K562 (cell line): Measurements from ENCODE around the gene LILRB3. TPM values are rescaled to one million over a fixed set of nuclear protein-coding genes. Genes with fewer than 3 reads are reported as not detected.
"Not testable (repeated sequence)": the region's sequence is repeated elsewhere in the genome, so short reads cannot be mapped to it uniquely, and the experiment has no call there.

Experiments used
- ATAC-seq: fragments of 200-7000 bp; cut with Tn5 transposase; 3 replicates; pipeline ENCODE4 v1.9.1; 2020; ENCODE audit warnings: moderate library complexity
- BruUV-seq: library from RNA; stranded (reverse); fragments of 400-500 nt; replicated peaks from 2 replicates; lab custom pipeline; 2021; lab: Mats Ljungman, UMichigan
- CTCF ChIA-PET: fragments of 300-600 bp; formaldehyde crosslinking; extraction: SDS; loops from one replicate; lab custom pipeline; 2021; ENCODE audit warnings: low intra/inter-chr PET ratio; lab: Yijun Ruan, JAX
- POLR2A ChIA-PET: fragments of 300-600, 350-650 bp; sonication (Branson Sonifier 250); formaldehyde crosslinking; extraction: SDS; loops from one replicate; lab custom pipeline; 2021; ENCODE audit warnings: antibody characterized with exemption, inconsistent platforms; lab: Yijun Ruan, JAX
- DNase-seq, 4 experiments: peaks; one replicate each; pipeline versions ENCODE4 v3.0.0 to v3.0.0-alpha.2; 2011 to 2018; ENCODE audit warnings: low spot score in 3 of 4, mixed read lengths in 3 of 4; ENCODE audit errors: extremely low read depth in 1 of 4
- FAIRE-seq: peaks from 2 replicates; lab custom pipeline; 2011; peaks lifted over from hg19 to GRCh38; lab: Jason Lieb, UNC
- H2AFZ ChIP-seq: 2 replicates; pipeline ENCODE4 v1.6.0; 2011; ENCODE audit warnings: low read depth, low read length, control low read depth, inconsistent platforms
- H3K27ac ChIP-seq: fragments of 200-600 bp; 3 replicates; pipeline ENCODE4 v1.8.0; 2011; ENCODE audit warnings: low read depth, mild to moderate bottlenecking, control low read depth, inconsistent platforms, low read length, moderate library complexity, mixed read lengths; ENCODE audit errors: extremely low read depth
- H3K27me3 ChIP-seq, 2 experiments: fragments of 300-600 bp in 1 of 2; 2 replicates in 1 of 2; 3 replicates in 1 of 2; pipeline versions ENCODE4 v1.6.0 to v1.8.0; 2011; ENCODE audit warnings: inconsistent platforms in 2 of 2, low read length in 2 of 2, mild to moderate bottlenecking in 1 of 2, mixed read lengths in 1 of 2, moderate library complexity in 1 of 2; ENCODE audit not compliant: control insufficient read depth in 2 of 2, insufficient read depth in 2 of 2
- H3K36me3 ChIP-seq: fragments of 300-600 bp; 3 replicates; pipeline ENCODE4 v1.8.0; 2011; ENCODE audit warnings: mild to moderate bottlenecking, low read length, inconsistent platforms; ENCODE audit not compliant: control insufficient read depth, insufficient read depth
- H3K4me1 ChIP-seq, 2 experiments: fragments of 200-600 bp in 1 of 2; replicated peaks in 1 of 2; 2 replicates in 1 of 2; 3 replicates in 1 of 2; pipeline versions ENCODE4 v1.5.1 to v1.8.0; 2011; ENCODE audit warnings: inconsistent platforms in 2 of 2, low read length in 2 of 2, mild to moderate bottlenecking in 1 of 2, mixed read lengths in 1 of 2, moderate library complexity in 1 of 2; ENCODE audit not compliant: control insufficient read depth in 2 of 2, insufficient read depth in 2 of 2
- H3K4me2 ChIP-seq: 2 replicates; pipeline ENCODE4 v1.6.1; 2011; ENCODE audit warnings: low read length, control low read depth, inconsistent platforms, mixed read lengths; ENCODE audit not compliant: insufficient read depth
- H3K4me3 ChIP-seq: fragments of 200-600 bp; sonication (generic), shearing (Covaris generic); 2 replicates; pipeline ENCODE4 v1.5.1; 2016; ENCODE audit warnings: control low read depth, inconsistent platforms
- H3K79me2 ChIP-seq: fragments of 200-600 bp; 3 replicates; pipeline ENCODE4 v1.8.0; 2011; ENCODE audit warnings: low read length, inconsistent platforms; ENCODE audit not compliant: control insufficient read depth, insufficient read depth
- H3K9ac ChIP-seq, 2 experiments: 2 replicates each; pipeline versions ENCODE4 v1.6.0 to v1.6.1; 2011; ENCODE audit warnings: low read depth in 2 of 2, low read length in 2 of 2, control low read depth in 1 of 2, inconsistent platforms in 1 of 2, mild to moderate bottlenecking in 1 of 2, mixed read lengths in 1 of 2; ENCODE audit not compliant: insufficient read depth in 1 of 2
- H3K9me1 ChIP-seq: one replicate; pipeline ENCODE4 v1.6.0; 2011; ENCODE audit warnings: inconsistent platforms, mild to moderate bottlenecking, low read length, moderate library complexity; ENCODE audit not compliant: control insufficient read depth, insufficient read depth
- H3K9me3 ChIP-seq: replicated peaks from 2 replicates; pipeline ENCODE4 v1.5.1; 2011; ENCODE audit warnings: low read depth, low read length, inconsistent platforms; ENCODE audit not compliant: control insufficient read depth, insufficient read depth
- H4K20me1 ChIP-seq: replicated peaks from 2 replicates; pipeline ENCODE4 v1.6.1; 2011; ENCODE audit warnings: low read length, inconsistent platforms, mixed read lengths; ENCODE audit not compliant: control insufficient read depth, insufficient read depth
- JUN ChIP-seq, 2 experiments: sonication (generic) in 1 of 2; formaldehyde crosslinking in 1 of 2; IDR thresholded peaks; 2 replicates each; pipeline versions ENCODE4 v1.6.1 to v1.8.0; 2012 to 2022; ENCODE audit warnings: borderline replicate concordance in 2 of 2, mild to moderate bottlenecking in 2 of 2, improper control_type of control experiment in 1 of 2, low read depth in 1 of 2, low read length in 1 of 2, missing genetic modification reagents in 1 of 2
- KAT7 ChIP-seq: sonication (generic); formaldehyde crosslinking; IDR thresholded peaks from 2 replicates; pipeline ENCODE4 v1.8.0; 2022; ENCODE audit warnings: missing genetic modification reagents, mild to moderate bottlenecking, borderline replicate concordance
- POLR2G ChIP-seq: fragments of 200-400 bp; formaldehyde crosslinking; IDR thresholded peaks from 2 replicates; pipeline ENCODE4 v1.6.1; 2017; ENCODE audit warnings: low read depth, mild to moderate bottlenecking, antibody characterized with exemption, low read length, moderate library complexity
- RBFOX2 ChIP-seq: fragments of 200-400 bp; formaldehyde crosslinking; IDR thresholded peaks from 2 replicates; pipeline ENCODE4 v1.6.1; 2017; ENCODE audit warnings: low read depth, mild to moderate bottlenecking, low read length, moderate library complexity
- TEAD1 ChIP-seq, 2 experiments: fragments of 450-650 bp in 1 of 2; sonication (generic) in 1 of 2; formaldehyde crosslinking; IDR thresholded peaks; 2 replicates each; pipeline versions ENCODE4 v1.4.0 to v1.8.0; 2020 to 2022; ENCODE audit warnings: mild to moderate bottlenecking in 2 of 2, missing genetic modification reagents in 1 of 2
- ZBTB33 ChIP-seq: sonication (generic); formaldehyde crosslinking; IDR thresholded peaks from 2 replicates; pipeline ENCODE4 v1.8.1; 2023; ENCODE audit warnings: mild to moderate bottlenecking, missing genetic modification reagents
- WGBS: fragments of 100-300 bp; shearing (Covaris generic); methylation state at CpG from one replicate; pipeline ENCODE4 v1.1.6; 2016; ENCODE audit warnings: low coverage, mixed read lengths; ENCODE audit not compliant: insufficient coverage; ENCODE audit errors: missing lambda C conversion rate; 5-methylcytosine and 5-hydroxymethylcytosine counted together
- in situ Hi-C: fragments of 300-500 bp; cut with MboI; formaldehyde crosslinking; loops from 4 replicates; pipeline ENCODE4 v1.15.0; 2018; ENCODE audit warnings: inconsistent platforms, mixed read lengths
- intact Hi-C: fragments of 100-400 bp; cut with micrococcal nuclease; formaldehyde crosslinking; loops from 2 replicates; pipeline ENCODE4 v1.14.2; 2022
- polyA plus RNA-seq, 8 experiments: library from polyadenylated mRNA; depleted of rRNA in 4 of 8; stranded (reverse) in 5 of 8; unstranded in 3 of 8; fragments of >200 nt; fragmentation: Nextera tagmentation in 2 of 8; fragmentation: Illumina TruSeq in 1 of 8; extraction: Ambion mirVana in 2 of 8; extraction: Trizol in 1 of 8; gene quantifications; 2 replicates each; pipeline versions ENCODE4 v1.2.1 to v1.2.3, GENCODE V29; 2011 to 2014; ENCODE audit warnings: inconsistent platforms in 1 of 8, missing spikeins in 1 of 8
- total RNA-seq, 7 experiments: library from RNA; depleted of rRNA in 6 of 7; stranded (reverse); fragments of >200 nt in 6 of 7; fragmentation: Illumina TruSeq in 2 of 7; extraction: Trizol in 2 of 7; gene quantifications; 2 replicates each; pipeline versions ENCODE4 v1.2.1 to v1.2.3, GENCODE V29; 2011 to 2021; ENCODE audit warnings: low replicate concordance in 1 of 7

The LILRB3 gene
- total and polyA plus RNA-seq, 9 of the 15 experiments (the other 6 are each of a cell fraction or from before 2014, with no cell fraction given): 0.01 to 0.09 TPM; not detected in 7

- Histone ChIP-seq H4K20me1 (peaks cover 86% of the 10 kb centered on the region), H3K4me3 (peak overlapping the region; percentile 68; the same call in 1 of the 2 replicates), H3K79me2 (peaks cover 86% of the 10 kb centered on the region), H3K9me1 (peaks cover 23% of the 10 kb centered on the region), H3K4me2 (peak overlapping the region; percentile 89), H3K4me1 (peaks cover 65 to 83% of the 10 kb centered on the region in 2 experiments), H3K36me3 (peaks cover 78% of the 10 kb centered on the region), H3K27ac (peak overlapping the region; percentile 89), H3K9ac (peak overlapping the region; percentile 66 to 90)
- FAIRE-seq; ATAC-seq; CTCF ChIA-PET; intact Hi-C loops; DNase-seq; in situ Hi-C loops; H3K9me3 ChIP-seq; H3K27me3 ChIP-seq; H2AFZ ChIP-seq; BruUV-seq; TF ChIP-seq JUN (IDR thresholded peaks at IDR 0.05; ENCODE audit: borderline replicate concordance, low read depth, low read length): not testable (repeated sequence)
- TF ChIP-seq TEAD1 (CRISPR knock-in tag; IDR thresholded peaks at IDR 0.05) (0 out of 4 replicates have a peak, but pooled peaks of 1 of the 2 experiments have one; percentile 26), POLR2G (peak; percentile 60), RBFOX2 (peak; percentile 25; the same call in 1 of the 2 replicates), KAT7 (peak; percentile 18; the same call in 1 of the 2 replicates), ZBTB33 (CRISPR knock-in tag) (peak; percentile 59), JUN (CRISPR knock-in tag; IDR thresholded peaks at IDR 0.05; ENCODE audit: borderline replicate concordance) (0 out of 2 replicates have a peak, but pooled peaks have one; percentile 46)
- POLR2A ChIA-PET: interaction anchor here (0.6 to 7.0 kb wide), 8 partner anchors 6 to 110 kb away, joined by 3 to 66 read pairs (median 4); partner anchors contain the start of genes MBOAT7, RPS9 and TSEN34
- WGBS: 68% methylated on average over 13 of the region's 23 CpGs
Measured at GRCh38 chr19:54207193-54207592, 15.6 kb downstream of the LILRB3 start.
